ENCODE measurements around the gene OCA2. TPM values are rescaled to one million over a fixed set of nuclear protein-coding genes. Genes with fewer than 3 reads are reported as not detected.

The OCA2 gene
- 0.24 to 0.49 TPM (median 0.33 TPM) in 5 replicates for total RNA-seq (2022; extraction: Qiagen RNA extraction)

DNA sequence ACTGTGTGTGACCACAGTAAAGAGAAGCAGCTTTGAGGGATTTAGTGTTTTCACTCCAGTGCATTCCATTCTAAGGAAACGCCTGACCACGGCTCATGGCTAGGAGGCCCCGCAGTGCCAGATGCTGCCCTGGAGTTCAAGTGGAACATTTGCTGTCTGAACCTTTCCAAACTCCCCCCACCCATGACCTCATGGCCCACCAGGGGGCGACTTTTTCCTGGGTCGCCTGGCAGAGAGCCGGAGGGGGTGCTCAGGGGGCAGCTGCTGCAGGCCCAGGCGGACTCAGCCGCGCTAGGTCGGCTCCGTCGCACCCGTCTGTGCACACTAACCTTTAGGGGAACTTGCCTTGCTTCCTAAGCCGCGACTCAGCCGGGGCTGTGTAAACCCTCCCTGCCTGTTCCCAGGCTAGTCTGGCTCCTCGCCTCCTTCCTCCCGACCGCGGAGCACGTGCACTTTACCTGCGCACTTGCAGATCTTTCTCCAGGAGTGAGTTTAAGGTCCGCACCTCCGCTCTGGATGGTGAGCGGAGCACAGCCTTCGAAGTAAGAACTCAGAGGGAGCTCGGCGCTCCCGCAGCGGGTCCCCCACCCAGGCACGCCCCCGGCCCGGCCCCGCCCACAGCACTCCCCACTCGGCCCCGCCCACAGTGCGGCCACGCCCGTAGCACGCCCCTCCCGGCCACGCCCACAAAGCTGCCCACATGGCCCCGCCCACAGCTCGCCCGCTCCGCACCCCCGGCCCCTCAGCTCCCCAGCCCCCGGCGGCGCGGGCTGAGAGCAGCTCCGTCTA lies at the start of gene OCA2:
TSS of gene OCA2 (minus strand) at position 550 of the 789 bp plus-strand sequence. CDS start 17,441 bp downstream, outside the sequence.

Other genes starting within 250 kb of the OCA2 start
- 35.2 to 52.4 TPM (median 50.7 TPM) in 5 replicates for gene HERC2, start 222.9 kb upstream of the OCA2 start, total RNA-seq (2022; extraction: Qiagen RNA extraction)